Measurements from ENCODE around the gene FBXO28. TPM values are rescaled to one million over a fixed set of nuclear protein-coding genes. Genes with fewer than 3 reads are reported as not detected.

The FBXO28 gene
- total RNA-seq, 4 donors from 2014 or later = 40.2 to 65.7 (median 45.7) TPM

- DNase-seq (ENCODE audit: low spot score in 2 of 2) = no peak
- TF ChIP-seq POLR2A (IDR thresholded peaks at IDR 0.05) (no peak), POLR2AphosphoS5 (IDR thresholded peaks at IDR 0.05) (no peak), EP300 (IDR thresholded peaks at IDR 0.05) (no peak)
- TF ChIP-seq, protein P1, sequence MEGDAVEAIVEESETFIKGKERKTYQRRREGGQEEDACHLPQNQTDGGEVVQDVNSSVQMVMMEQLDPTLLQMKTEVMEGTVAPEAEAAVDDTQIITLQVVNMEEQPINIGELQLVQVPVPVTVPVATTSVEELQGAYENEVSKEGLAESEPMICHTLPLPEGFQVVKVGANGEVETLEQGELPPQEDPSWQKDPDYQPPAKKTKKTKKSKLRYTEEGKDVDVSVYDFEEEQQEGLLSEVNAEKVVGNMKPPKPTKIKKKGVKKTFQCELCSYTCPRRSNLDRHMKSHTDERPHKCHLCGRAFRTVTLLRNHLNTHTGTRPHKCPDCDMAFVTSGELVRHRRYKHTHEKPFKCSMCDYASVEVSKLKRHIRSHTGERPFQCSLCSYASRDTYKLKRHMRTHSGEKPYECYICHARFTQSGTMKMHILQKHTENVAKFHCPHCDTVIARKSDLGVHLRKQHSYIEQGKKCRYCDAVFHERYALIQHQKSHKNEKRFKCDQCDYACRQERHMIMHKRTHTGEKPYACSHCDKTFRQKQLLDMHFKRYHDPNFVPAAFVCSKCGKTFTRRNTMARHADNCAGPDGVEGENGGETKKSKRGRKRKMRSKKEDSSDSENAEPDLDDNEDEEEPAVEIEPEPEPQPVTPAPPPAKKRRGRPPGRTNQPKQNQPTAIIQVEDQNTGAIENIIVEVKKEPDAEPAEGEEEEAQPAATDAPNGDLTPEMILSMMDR (IDR thresholded peaks at IDR 0.05) = no peak
- Histone ChIP-seq H3K9me3 (no peaks in the 10 kb centered on the region), H3K36me3 (peaks cover 36% of the 10 kb centered on the region), H3K4me1 (no peaks in the 10 kb centered on the region), H3K27ac (no peak overlapping the region), H3K27me3 (no peaks in the 10 kb centered on the region), H3K4me3 (no peak overlapping the region)
- 97% methylated on average over 8 of the region's 8 CpGs for WGBS
These were observed 48.9 kb downstream of the FBXO28 start for GRCh38 chr1:224162768-224163167.

GRCh38 chr1:224163311-224163710 is 49.4 kb downstream of the FBXO28 start:
- TF ChIP-seq, protein P1 (IDR thresholded peaks at IDR 0.05) = no peak
- TF ChIP-seq EP300 (IDR thresholded peaks at IDR 0.05) (no peak), POLR2A (IDR thresholded peaks at IDR 0.05) (no peak), POLR2AphosphoS5 (IDR thresholded peaks at IDR 0.05) (no peak)
- H3K36me3 ChIP-seq = peaks cover 31% of the 10 kb centered on the region
- no peak overlapping the region for H3K4me3 ChIP-seq
- H3K27ac ChIP-seq = no peak overlapping the region
- DNase-seq (ENCODE audit: low spot score in 2 of 2) = no peak
- peaks cover 2% of the 10 kb centered on the region for H3K4me1 ChIP-seq
- WGBS = 62% methylated on average over 2 of the region's 2 CpGs
- no peaks in the 10 kb centered on the region for H3K27me3 ChIP-seq
- H3K9me3 ChIP-seq = no peaks in the 10 kb centered on the region

- no peak overlapping the region for H3K4me3 ChIP-seq
- no peak overlapping the region for H3K27ac ChIP-seq
- DNase-seq (ENCODE audit: low spot score in 2 of 2) = no peak
- H3K9me3 ChIP-seq = no peaks in the 10 kb centered on the region
- TF ChIP-seq POLR2AphosphoS5 (IDR thresholded peaks at IDR 0.05) (no peak), EP300 (IDR thresholded peaks at IDR 0.05) (no peak), POLR2A (IDR thresholded peaks at IDR 0.05) (no peak)
- TF ChIP-seq, protein P1 (IDR thresholded peaks at IDR 0.05) = no peak
- 19% methylated on average over 5 of the region's 5 CpGs for WGBS
- no peaks in the 10 kb centered on the region for H3K27me3 ChIP-seq
- peaks cover 34% of the 10 kb centered on the region for H3K4me1 ChIP-seq
- no peaks in the 10 kb centered on the region for H3K36me3 ChIP-seq
These were observed 55.0 kb downstream of the FBXO28 start for GRCh38 chr1:224168859-224169380.

DNA sequence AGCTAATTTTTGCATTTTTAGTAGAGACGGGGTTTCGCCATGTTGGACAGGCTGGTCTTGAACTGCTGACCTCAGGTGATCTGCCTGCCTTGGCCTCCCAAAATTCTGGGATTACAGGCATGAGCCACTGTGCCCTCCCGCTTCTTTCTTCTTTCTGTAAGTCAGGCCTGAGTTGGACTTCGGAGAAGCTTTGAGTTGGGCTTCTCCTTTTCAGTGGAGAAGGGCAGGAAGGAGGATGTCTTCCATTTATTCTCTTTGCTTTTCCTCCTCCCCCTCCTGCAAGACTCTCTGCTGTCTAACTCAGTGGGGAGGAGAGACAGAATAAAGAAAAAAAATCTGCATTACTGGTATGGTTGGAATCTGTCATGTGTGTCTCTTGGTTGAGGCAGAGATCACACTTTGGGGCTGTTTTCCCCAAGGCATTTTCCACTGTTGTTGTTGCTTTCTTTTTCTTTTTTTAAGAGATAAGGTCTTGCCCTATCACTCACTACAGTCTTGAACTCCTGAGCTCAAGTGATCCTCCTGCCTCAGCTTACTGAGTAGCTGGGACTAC is 55.9 kb downstream of the FBXO28 start:
- Histone ChIP-seq H3K4me1 (peaks cover 38% of the 10 kb centered on the region), H3K27me3 (no peaks in the 10 kb centered on the region), H3K9me3 (no peaks in the 10 kb centered on the region), H3K4me3 (no peak overlapping the region), H3K36me3 (no peaks in the 10 kb centered on the region), H3K27ac (peak overlapping the region; percentile 15)
- 88% methylated on average over 4 of the region's 4 CpGs for WGBS
- no peak for TF ChIP-seq POLR2A (IDR thresholded peaks at IDR 0.05)
- no peak for DNase-seq (ENCODE audit: low spot score in 2 of 2)

GRCh38 chr1:224170343-224170742 is 56.4 kb downstream of the FBXO28 start:
- no peaks in the 10 kb centered on the region for H3K36me3 ChIP-seq
- no peaks in the 10 kb centered on the region for H3K9me3 ChIP-seq
- no peak for TF ChIP-seq POLR2A (IDR thresholded peaks at IDR 0.05)
- no peak for TF ChIP-seq EP300 (IDR thresholded peaks at IDR 0.05)
- TF ChIP-seq, protein P1 (IDR thresholded peaks at IDR 0.05) = no peak
- no peak for TF ChIP-seq POLR2AphosphoS5 (IDR thresholded peaks at IDR 0.05)
- DNase-seq (ENCODE audit: low spot score in 2 of 2) = no peak
- H3K27me3 ChIP-seq = no peaks in the 10 kb centered on the region
- peak overlapping the region; percentile 15 for H3K27ac ChIP-seq
- H3K4me1 ChIP-seq = peaks cover 39% of the 10 kb centered on the region
- no peak overlapping the region for H3K4me3 ChIP-seq
- 62% methylated on average over 4 of the region's 4 CpGs for WGBS
